Hippocampal formation (tissue), 2 donors: ENCODE results near the gene LYPD3.
"Not testable (repeated sequence)": the region's sequence is repeated elsewhere in the genome, so short reads cannot be mapped to it uniquely, and the experiment has no call there.

Experiments used
- DNase-seq, 2 donors: peaks; one replicate each; lab custom pipeline; 2025; lab: John Stamatoyannopoulos, UW

The LYPD3 gene

DNA sequence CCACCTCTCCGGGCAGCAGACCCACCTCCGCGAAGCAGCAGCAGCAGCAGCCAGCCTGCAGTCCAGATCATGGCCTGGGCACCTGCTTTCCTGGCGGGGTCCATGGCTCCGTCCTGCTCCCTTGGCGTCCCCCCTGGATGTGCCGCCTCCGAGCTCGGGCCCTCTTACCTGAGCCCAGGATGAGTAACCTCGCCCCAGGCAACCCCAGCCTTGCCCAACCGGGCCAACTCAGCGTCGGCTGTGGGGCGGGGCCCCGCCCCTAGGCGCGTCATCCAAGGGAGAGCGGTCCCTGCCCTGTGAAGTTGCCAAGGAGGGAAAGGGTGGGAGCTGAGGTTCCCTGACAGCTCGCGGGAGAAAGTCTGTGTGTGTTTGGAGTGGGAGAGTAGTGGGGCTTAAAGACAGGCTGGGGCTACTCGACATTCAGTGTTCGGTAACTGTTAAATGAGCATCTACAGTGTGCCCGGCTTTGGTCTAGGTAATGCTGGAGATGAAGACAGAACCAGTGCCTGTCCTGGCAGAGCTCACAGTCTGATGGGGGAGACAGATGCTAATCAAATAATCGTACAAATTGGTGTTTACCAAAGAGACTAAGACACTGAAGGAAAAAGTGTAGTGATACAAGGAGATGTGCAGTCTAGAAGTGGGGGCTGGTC lies at the start of gene LYPD3:
LYPD3 (minus strand) TSS at position 141 of the 653 bp plus-strand sequence; CDS start at position 104, 37 bp downstream.
- no peak for DNase-seq

- DNase-seq = not testable (repeated sequence)
These were observed 47.0 kb upstream of the LYPD3 start for GRCh38 chr19:43512399-43512798.

DNA sequence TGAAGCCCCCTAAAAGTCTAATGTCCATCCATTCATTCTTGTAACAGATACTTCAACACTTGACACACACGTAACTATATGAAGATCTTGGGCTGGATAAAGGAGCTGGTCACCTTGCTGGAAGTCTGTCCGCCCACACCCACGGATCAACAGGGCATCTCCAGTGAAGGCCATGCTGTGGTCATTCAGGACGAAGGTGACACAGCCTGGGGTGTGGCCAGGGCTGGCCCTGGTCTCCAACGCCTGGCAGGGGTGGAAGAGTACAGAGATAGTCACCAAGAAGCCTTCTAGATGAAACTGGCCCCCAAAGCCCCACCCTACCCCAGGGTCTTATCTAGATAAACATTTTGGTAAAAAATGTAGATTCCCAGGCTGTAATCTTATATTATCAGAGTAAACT lies 45.9 kb upstream of the LYPD3 start:
- DNase-seq = no peak

- DNase-seq = no peak
These were observed 45.3 kb upstream of the LYPD3 start for GRCh38 chr19:43510713-43511112.

GRCh38 chr19:43507880-43508279 lies 42.5 kb upstream of the LYPD3 start:
- no peak for DNase-seq

GRCh38 chr19:43506629-43507028 lies 41.2 kb upstream of the LYPD3 start:
- no peak for DNase-seq

- no peak for DNase-seq
These were observed 40.5 kb upstream of the LYPD3 start for GRCh38 chr19:43505941-43506340.

- DNase-seq = no peak
These were observed 39.7 kb upstream of the LYPD3 start for GRCh38 chr19:43505186-43505456.

- no peak for DNase-seq
These were observed 39.2 kb upstream of the LYPD3 start, which contains the start of gene PHLDB3 for GRCh38 chr19:43504426-43505185. Gene PHLDB3 (minus strand): TSS chr19:43504746. CDS start chr19:43504118, 628 bp downstream.

GRCh38 chr19:43503501-43504425 lies 38.4 kb upstream of the LYPD3 start:
- peak; percentile 90 to 93 for DNase-seq

DNA sequence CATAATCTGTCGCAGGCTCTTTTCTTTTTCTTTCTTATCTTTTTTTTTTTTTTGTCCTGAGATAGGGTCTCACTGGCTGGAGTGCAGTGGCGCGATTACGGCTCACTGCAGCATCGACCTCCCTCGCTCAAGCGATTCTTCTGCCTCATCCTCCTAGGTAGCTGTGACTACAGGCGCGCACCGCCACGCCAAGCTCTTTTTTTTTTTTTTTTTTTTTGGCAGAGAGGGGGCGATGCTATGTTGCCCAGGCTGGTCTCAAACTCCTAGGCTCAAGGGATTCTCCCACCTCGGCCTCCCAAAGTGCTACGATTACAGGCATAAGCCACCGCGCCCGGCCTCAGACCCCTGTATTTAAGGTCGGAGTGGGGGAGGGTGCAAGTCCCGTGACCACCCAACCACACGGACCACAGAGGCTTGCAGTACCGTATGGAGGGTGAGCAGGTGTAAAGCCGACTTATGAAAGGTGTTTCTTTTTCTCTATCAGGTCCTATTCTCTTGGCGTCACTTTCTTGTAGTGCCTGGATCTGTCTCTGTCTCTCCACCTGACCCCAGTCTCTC lies 37.1 kb upstream of the LYPD3 start:
- DNase-seq = no peak

- DNase-seq = no peak
These were observed 36.4 kb upstream of the LYPD3 start for GRCh38 chr19:43501661-43502418.

DNA sequence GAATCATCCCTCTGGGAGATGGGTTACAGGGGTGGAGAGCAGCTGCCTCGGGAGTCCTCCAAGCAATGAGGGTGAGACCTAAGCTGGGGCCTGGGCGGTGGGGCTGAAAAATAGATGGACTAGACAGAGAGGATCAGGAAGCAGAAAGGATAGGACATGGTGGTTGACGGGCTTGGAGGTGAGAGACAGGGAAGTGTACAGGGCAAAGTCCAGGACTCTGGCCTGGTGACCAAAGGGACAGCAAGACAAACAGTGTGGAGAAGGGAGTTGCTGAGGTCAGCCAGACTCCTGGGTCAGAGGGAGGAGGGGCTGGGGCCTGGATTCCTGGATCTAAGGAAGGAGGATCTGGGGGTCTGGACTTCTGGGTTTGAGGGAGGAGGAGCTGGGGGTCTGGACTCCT lies 33.6 kb upstream of the LYPD3 start:
- DNase-seq = no peak

- no peak for DNase-seq
These were observed 32.9 kb upstream of the LYPD3 start for GRCh38 chr19:43498233-43498842.

- DNase-seq = no peak
These were observed 31.6 kb upstream of the LYPD3 start for GRCh38 chr19:43496960-43497359.

- DNase-seq = no peak
These were observed 29.7 kb upstream of the LYPD3 start for GRCh38 chr19:43495082-43495481.

DNA sequence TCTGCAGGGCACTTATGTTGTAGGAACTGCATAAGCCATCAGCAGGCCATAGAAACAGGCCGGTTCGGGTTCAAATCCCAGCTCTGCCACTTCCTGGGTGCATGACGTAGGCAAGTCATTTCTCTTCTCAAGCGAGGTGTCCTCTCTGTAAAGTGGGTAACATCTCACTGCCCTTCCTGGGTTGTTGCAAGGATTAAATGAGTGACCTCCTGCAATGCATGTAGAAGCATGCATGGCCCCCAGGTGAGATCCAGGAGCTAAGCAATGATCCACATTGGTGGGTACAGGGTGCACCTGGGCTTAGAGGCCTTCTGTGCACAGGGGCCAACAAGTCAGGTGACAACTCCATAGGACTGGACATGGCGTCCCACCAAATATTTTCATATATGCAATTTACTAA lies 25.4 kb upstream of the LYPD3 start:
- no peak for DNase-seq

DNA sequence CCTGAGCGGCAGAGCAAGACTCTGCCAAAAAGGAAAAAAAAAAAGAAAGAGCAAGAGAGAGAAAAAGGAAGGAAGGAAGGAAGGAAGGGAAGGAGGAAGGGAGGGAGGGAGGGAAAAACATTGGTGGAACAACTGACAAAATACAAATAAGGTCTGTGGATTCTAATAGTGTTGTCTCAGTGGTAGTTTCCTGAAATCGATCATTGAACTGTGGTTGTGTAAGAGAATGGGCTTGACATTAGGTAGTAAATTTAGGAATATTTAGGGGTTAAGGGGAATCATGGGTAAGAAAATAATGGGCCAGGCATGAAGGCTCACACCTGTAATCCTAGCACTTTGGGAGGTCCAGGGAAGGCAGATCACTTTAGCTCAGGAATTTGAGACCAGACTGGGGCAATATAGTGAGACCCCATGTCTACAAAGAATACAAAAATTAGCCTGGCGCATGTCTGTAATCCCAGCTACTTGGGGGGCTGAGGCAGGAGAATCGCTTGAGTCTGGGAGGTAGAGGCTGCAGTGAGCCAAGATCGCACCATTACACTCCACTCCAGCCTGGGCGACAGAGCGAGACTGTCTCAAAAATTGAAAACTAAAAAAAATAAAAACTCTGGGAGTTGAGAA lies 24.7 kb upstream of the LYPD3 start:
- no peak for DNase-seq

DNA sequence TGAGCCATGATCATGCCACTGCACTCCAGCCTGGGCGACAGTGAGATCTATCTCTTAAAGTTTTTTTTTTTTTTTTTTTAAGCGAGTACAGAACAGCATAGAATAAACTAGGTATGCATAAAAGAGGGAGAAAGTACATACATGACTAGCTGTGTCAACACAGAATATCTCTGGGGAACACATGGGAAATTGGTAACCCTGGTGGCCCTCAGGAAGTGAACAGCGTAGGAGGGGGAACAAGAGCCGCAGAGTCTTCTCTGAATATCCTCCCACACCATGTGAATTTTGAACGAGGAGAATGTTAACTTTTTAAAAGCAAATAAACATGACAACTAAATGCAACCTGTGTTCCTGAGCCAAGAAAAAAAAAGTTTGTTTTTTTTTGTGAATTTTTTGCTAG lies 23.9 kb upstream of the LYPD3 start:
- DNase-seq = no peak

GRCh38 chr19:43488179-43488578 lies 22.8 kb upstream of the LYPD3 start:
- DNase-seq = no peak

DNA sequence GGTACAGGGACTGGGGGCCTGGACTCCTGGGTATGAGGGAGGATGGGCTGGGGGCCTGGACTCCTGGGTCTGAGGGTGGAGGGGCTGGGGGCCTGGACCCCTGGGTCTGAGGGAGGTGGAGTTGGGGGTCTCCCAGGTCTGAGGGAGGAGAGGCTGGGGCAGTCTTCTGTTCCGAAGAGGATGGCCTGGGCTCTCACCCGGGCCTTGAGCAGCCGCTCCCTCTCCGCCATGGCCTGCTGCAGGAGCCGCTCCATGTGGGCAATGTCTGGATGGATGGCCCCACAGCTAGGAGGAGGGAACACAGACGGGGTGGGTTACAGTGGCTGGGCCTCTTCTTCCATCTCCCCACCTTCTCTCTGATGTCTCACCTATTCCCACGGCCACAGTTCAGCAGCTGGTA lies 21.0 kb upstream of the LYPD3 start:
- no peak for DNase-seq
